Measurements from ENCODE around the gene AGO1. TPM values are rescaled to one million over a fixed set of nuclear protein-coding genes. Genes with fewer than 3 reads are reported as not detected.

AGO1 gene
- total RNA-seq, 2 experiments from 2014 or later: 22.3 to 22.4 TPM

- no peak overlapping the region for H3K4me3 Mint-ChIP-seq
- CTCF ChIA-PET: interaction anchor here (1.7 kb wide), 1 partner anchor 11 kb away, joined by 5 read pairs; the partner anchor contains the start of gene AGO1
- peak overlapping the region; percentile 9 for H3K27ac Mint-ChIP-seq
- POLR2A ChIA-PET: no interaction called here
- no peaks in the 10 kb centered on the region for H3K27me3 Mint-ChIP-seq
- DNase-seq: no peak
- no peaks in the 10 kb centered on the region for H3K9me3 Mint-ChIP-seq
- H3K4me1 Mint-ChIP-seq: peaks cover 6% of the 10 kb centered on the region
- H3K36me3 Mint-ChIP-seq (ENCODE audit: low read depth): peaks cover 32% of the 10 kb centered on the region
These were observed 11.2 kb downstream of the AGO1 start for GRCh38 chr1:35894183-35894582.

GRCh38 chr1:35894656-35895055 is 11.6 kb downstream of the AGO1 start:
- Mint-ChIP-seq H3K4me1 (peaks cover 6% of the 10 kb centered on the region), H3K9me3 (no peaks in the 10 kb centered on the region), H3K27ac (no peak overlapping the region), H3K4me3 (no peak overlapping the region), H3K36me3 (ENCODE audit: low read depth) (peaks cover 32% of the 10 kb centered on the region), H3K27me3 (no peaks in the 10 kb centered on the region)
- POLR2A ChIA-PET: no interaction called here
- no peak for DNase-seq
- CTCF ChIA-PET: interaction anchor here (1.7 kb wide), 1 partner anchor 11 kb away, joined by 5 read pairs; the partner anchor contains the start of gene AGO1

- no peak for DNase-seq
- ChIA-PET CTCF (interaction anchor here (0.7 to 1.3 kb wide), 2 partner anchors 16 to 20 kb away, joined by 3 to 7 read pairs; partner anchors contain the start of gene AGO1), POLR2A (no interaction called here)
- Mint-ChIP-seq H3K27ac (no peak overlapping the region), H3K4me3 (no peak overlapping the region), H3K27me3 (no peaks in the 10 kb centered on the region), H3K36me3 (ENCODE audit: low read depth) (peaks cover 30% of the 10 kb centered on the region), H3K4me1 (no peaks in the 10 kb centered on the region), H3K9me3 (no peaks in the 10 kb centered on the region)
These were observed 16.9 kb downstream of the AGO1 start for GRCh38 chr1:35899941-35900340.

DNA sequence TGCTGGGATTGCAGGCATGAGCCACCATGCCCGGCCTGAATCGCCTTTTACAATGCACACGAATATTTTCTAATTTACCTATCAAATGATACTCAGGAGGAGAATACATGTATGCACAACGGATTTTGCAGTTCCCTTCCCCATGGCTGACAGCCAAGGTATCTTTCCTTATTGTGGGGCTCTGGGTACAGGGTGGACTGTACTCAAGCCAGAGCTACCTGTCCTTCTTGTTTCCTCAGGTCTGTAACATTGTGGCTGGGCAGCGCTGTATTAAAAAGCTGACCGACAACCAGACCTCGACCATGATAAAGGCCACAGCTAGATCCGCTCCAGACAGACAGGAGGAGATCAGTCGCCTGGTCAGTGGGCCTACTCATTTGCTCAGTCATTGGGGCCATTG is 18.2 kb downstream of the AGO1 start:
- H3K4me3 Mint-ChIP-seq: no peak overlapping the region
- H3K4me1 Mint-ChIP-seq: no peaks in the 10 kb centered on the region
- no peaks in the 10 kb centered on the region for H3K27me3 Mint-ChIP-seq
- no peak overlapping the region for H3K27ac Mint-ChIP-seq
- no peaks in the 10 kb centered on the region for H3K9me3 Mint-ChIP-seq
- H3K36me3 Mint-ChIP-seq (ENCODE audit: low read depth): peaks cover 25% of the 10 kb centered on the region
- CTCF ChIA-PET: no interaction called here
- DNase-seq: no peak
- POLR2A ChIA-PET: no interaction called here

DNA sequence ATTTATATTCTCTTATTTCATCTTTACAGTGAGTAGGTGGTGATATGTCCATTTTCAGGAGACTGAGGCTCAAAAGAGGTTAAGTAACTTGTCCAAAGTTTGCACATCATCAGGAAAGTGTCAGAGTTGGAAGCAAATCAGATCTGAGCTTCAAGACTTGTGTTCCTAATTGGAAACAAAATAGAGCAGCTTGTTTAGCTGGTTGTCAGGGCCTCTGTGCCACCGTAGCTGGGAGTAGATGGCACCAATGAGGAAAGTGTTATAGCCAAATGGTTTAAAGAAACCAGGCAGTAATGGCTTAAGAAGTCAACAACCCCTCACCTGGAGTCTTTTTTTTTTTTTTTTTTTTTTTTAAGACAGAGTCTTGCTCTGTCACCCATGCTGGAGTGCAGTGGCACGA is 19.7 kb downstream of the AGO1 start:
- DNase-seq: no peak
- Mint-ChIP-seq H3K4me1 (no peaks in the 10 kb centered on the region), H3K27me3 (no peaks in the 10 kb centered on the region), H3K27ac (no peak overlapping the region), H3K4me3 (no peak overlapping the region), H3K9me3 (no peaks in the 10 kb centered on the region), H3K36me3 (ENCODE audit: low read depth) (peaks cover 25% of the 10 kb centered on the region)
- POLR2A ChIA-PET: no interaction called here
- CTCF ChIA-PET: interaction anchor here (0.6 to 0.8 kb wide), 3 partner anchors 10 to 396 kb away, joined by 3 read pairs; no protein-coding TSS in a partner anchor

GRCh38 chr1:35914717-35915116 is 31.7 kb downstream of the AGO1 start:
- H3K27ac Mint-ChIP-seq: no peak overlapping the region

DNA sequence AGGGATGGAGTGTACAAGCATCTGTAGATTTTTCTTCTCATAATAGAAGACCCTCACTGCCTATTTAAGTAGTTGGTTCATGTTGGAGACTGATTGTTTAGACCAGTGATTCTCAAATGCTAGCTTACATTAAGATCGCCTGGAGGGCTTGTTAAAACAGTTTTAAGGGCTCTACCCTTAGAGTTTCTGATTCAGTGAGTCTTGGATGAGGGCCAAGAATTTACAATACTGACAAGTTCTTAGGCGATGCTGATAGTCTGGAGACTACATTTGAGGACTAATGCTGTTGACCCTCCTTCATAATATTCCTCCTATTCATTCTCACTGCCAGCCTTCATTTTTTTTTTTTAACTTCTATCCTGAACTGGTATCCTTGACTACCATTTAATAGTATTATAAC is 32.7 kb downstream of the AGO1 start:
- Mint-ChIP-seq H3K9me3 (no peaks in the 10 kb centered on the region), H3K27me3 (no peaks in the 10 kb centered on the region), H3K4me1 (no peaks in the 10 kb centered on the region), H3K4me3 (no peak overlapping the region), H3K27ac (no peak overlapping the region), H3K36me3 (ENCODE audit: low read depth) (peaks cover 40% of the 10 kb centered on the region)
- ChIA-PET CTCF (interaction anchor here (0.6 to 2.4 kb wide), 4 partner anchors 9 to 454 kb away, joined by 3 to 8 read pairs (median 4); no protein-coding TSS in a partner anchor), POLR2A (no interaction called here)
- no peak for DNase-seq

More at GRCh38 chr1:35914717-35915116, 31.7 kb downstream of the AGO1 start:
- H3K27me3 Mint-ChIP-seq: no peaks in the 10 kb centered on the region
- no peaks in the 10 kb centered on the region for H3K9me3 Mint-ChIP-seq
- H3K4me3 Mint-ChIP-seq: no peak overlapping the region
- POLR2A ChIA-PET: no interaction called here
- no peak for DNase-seq
- CTCF ChIA-PET: interaction anchor here (1.5 kb wide), 1 partner anchor 32 kb away, joined by 3 read pairs; the partner anchor contains the start of gene AGO1
- H3K4me1 Mint-ChIP-seq: no peaks in the 10 kb centered on the region
- peaks cover 40% of the 10 kb centered on the region for H3K36me3 Mint-ChIP-seq (ENCODE audit: low read depth)

DNA sequence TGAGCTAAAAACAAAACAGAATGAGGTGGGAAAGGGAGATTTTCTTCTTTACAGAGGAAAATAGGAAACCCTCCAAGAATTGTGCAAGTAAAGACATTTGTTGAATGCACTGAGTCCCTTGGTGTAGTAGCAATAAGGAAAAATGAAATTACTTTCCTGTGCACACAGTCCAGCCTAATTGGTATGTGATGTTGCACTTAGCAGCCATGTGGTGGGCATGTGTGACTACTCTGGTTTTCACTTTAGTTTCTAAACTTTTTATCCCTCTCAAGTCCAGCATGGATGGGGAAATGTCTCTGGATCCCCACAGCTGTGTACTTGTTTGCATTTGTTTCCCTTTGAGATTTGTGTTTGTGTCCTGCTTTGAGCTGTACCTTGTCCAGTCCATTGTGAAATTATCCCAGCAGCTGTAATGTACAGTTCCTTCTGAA is 40.8 kb downstream of the AGO1 start:
- Mint-ChIP-seq H3K36me3 (ENCODE audit: low read depth) (peaks cover 6% of the 10 kb centered on the region), H3K4me3 (no peak overlapping the region), H3K4me1 (peaks cover 2% of the 10 kb centered on the region), H3K27ac (no peak overlapping the region), H3K27me3 (no peaks in the 10 kb centered on the region), H3K9me3 (no peaks in the 10 kb centered on the region)
- ChIA-PET POLR2A (no interaction called here), CTCF (interaction anchor here (0.5 to 1.2 kb wide), 2 partner anchors 8 to 457 kb away, joined by 3 read pairs; no protein-coding TSS in a partner anchor)
- no peak for DNase-seq

DNA sequence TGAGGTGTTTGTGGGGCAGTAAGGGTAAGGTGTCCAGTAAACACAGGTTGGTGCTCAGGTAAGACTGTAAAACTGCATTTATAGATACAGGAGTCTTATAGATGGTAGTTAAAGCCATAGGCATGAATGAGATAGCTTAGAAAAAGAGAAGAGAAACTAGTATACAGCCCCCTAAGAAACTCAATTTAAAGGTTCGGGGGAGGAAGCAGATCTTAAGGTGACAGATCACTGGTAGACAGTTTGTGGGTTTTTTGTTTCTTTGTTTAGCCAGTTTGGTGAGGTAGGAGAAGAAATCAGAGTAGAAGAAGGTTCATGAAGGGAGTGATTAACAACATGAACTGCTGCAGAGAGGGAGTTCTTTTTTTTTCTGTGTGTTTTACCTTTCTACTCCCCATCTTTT is 41.8 kb downstream of the AGO1 start:
- H3K27ac Mint-ChIP-seq: no peak overlapping the region
- H3K4me3 Mint-ChIP-seq: no peak overlapping the region
- POLR2A ChIA-PET: no interaction called here
- CTCF ChIA-PET: interaction anchor here (1.2 kb wide), 1 partner anchor 9 kb away, joined by 3 read pairs; no protein-coding TSS in a partner anchor
- H3K27me3 Mint-ChIP-seq: no peaks in the 10 kb centered on the region
- peaks cover 2% of the 10 kb centered on the region for H3K36me3 Mint-ChIP-seq (ENCODE audit: low read depth)
- H3K4me1 Mint-ChIP-seq: peaks cover 6% of the 10 kb centered on the region
- no peak for DNase-seq
- H3K9me3 Mint-ChIP-seq: no peaks in the 10 kb centered on the region

GRCh38 chr1:35925741-35926140 is 42.7 kb downstream of the AGO1 start:
- no peaks in the 10 kb centered on the region for H3K27me3 Mint-ChIP-seq
- DNase-seq: no peak
- ChIA-PET CTCF (interaction anchor here (1.2 kb wide), 1 partner anchor 29 kb away, joined by 4 read pairs; no protein-coding TSS in a partner anchor), POLR2A (no interaction called here)
- H3K9me3 Mint-ChIP-seq: no peaks in the 10 kb centered on the region
- no peak overlapping the region for H3K4me3 Mint-ChIP-seq
- no peak overlapping the region for H3K27ac Mint-ChIP-seq
- peaks cover 2% of the 10 kb centered on the region for H3K36me3 Mint-ChIP-seq (ENCODE audit: low read depth)
- peaks cover 10% of the 10 kb centered on the region for H3K4me1 Mint-ChIP-seq

GRCh38 chr1:35927472-35927871 is 44.5 kb downstream of the AGO1 start:
- Mint-ChIP-seq H3K4me1 (peaks cover 18% of the 10 kb centered on the region), H3K27me3 (no peaks in the 10 kb centered on the region), H3K36me3 (ENCODE audit: low read depth) (peaks cover 2% of the 10 kb centered on the region), H3K27ac (no peak overlapping the region), H3K9me3 (no peaks in the 10 kb centered on the region), H3K4me3 (no peak overlapping the region)
- no peak for DNase-seq
- POLR2A ChIA-PET: no interaction called here
- CTCF ChIA-PET: interaction anchor here (1.8 kb wide), 1 partner anchor 15 kb away, joined by 5 read pairs; no protein-coding TSS in a partner anchor

- peak; percentile 44 for DNase-seq
- POLR2A ChIA-PET: interaction anchor here (0.7 kb wide), 1 partner anchor 124 kb away, joined by 5 read pairs; no protein-coding TSS in a partner anchor
- no peaks in the 10 kb centered on the region for H3K27me3 Mint-ChIP-seq
These were observed 47.0 kb downstream of the AGO1 start for GRCh38 chr1:35929730-35930592.

More at GRCh38 chr1:35929730-35930592, 47.0 kb downstream of the AGO1 start:
- CTCF ChIA-PET: interaction anchor here (1.6 kb wide), 1 partner anchor 13 kb away, joined by 8 read pairs; no protein-coding TSS in a partner anchor
- Mint-ChIP-seq H3K9me3 (no peaks in the 10 kb centered on the region), H3K36me3 (ENCODE audit: low read depth) (peaks cover 2% of the 10 kb centered on the region), H3K27ac (peak overlapping the region; percentile 97), H3K4me3 (peak overlapping the region; percentile 86), H3K4me1 (peaks cover 33% of the 10 kb centered on the region)
